ENCODE results near the gene SERTAD2. TPM values are rescaled to one million over a fixed set of nuclear protein-coding genes. Genes with fewer than 3 reads are reported as not detected.

Gene SERTAD2
- total RNA-seq, 4 donors from 2014 or later, result 15.9 to 18.8 (median 17.4) TPM

- 62 to 72% methylated on average over 5 of the region's 5 CpGs for WGBS, 2 donors
- H3K27me3 ChIP-seq, result no peaks in the 10 kb centered on the region
- H3K4me1 ChIP-seq, result peaks cover 0 to 6% (median 2%) of the 10 kb centered on the region in 4 donors
- TF ChIP-seq POLR2A (IDR thresholded peaks at IDR 0.05) (no peak), EP300 (IDR thresholded peaks at IDR 0.05) (no peak), CTCF (IDR thresholded peaks at IDR 0.05) (no peak)
- peaks cover 0 to 40% (median 0%) of the 10 kb centered on the region in 3 donors for H3K36me3 ChIP-seq
- no peak overlapping the region for H3K27ac ChIP-seq
- H3K4me3 ChIP-seq, result no peak overlapping the region
- DNase-seq (ENCODE audit: low spot score in 2 of 2), result no peak
- no peaks in the 10 kb centered on the region for H3K9me3 ChIP-seq
Measured at GRCh38 chr2:64582774-64583340, 70.9 kb downstream of the SERTAD2 start.

DNA sequence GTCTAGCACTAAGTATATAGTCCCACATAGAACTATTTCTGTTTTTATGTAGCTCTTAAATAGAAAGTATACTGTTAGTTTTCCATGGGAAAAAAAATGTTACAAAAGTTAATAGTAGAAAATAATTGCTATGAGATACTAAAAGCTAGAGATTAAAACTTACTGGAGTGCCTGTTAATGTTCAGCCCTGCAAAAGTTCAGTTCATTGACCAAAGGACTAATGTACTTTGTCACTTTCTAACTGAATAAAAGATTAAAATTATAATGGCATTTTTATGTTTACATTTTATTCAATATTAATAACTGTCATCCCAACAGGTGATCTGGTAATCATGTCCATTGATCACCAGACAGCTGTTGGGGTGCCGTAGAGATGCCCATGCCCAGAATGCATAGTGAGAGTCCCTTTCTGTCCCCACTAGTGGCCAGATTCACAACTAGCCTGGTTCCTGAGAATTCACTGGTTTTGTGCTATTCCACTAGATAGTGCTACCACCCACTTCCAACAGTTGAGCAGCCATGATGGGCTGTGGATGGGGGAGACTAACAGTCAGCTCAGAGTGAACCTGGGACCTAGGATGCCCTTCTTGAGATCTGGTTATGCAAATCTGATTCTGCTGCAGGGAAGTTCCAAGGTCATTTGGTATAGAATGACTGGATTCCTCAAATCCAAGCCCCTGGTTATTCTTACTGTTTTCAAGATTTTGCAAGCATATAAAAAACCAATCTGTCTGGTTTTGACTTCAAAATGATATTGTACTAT is 71.8 kb downstream of the SERTAD2 start:
- peaks cover 0 to under 1% (median 0%) of the 10 kb centered on the region in 4 donors for H3K4me1 ChIP-seq
- H3K4me3 ChIP-seq, result no peak overlapping the region
- 95% methylated on average over 1 of the region's 1 CpG for WGBS, 2 donors
- H3K27me3 ChIP-seq, result no peaks in the 10 kb centered on the region
- TF ChIP-seq POLR2A (IDR thresholded peaks at IDR 0.05) (no peak), EP300 (IDR thresholded peaks at IDR 0.05) (no peak), CTCF (IDR thresholded peaks at IDR 0.05) (no peak)
- no peak for DNase-seq (ENCODE audit: low spot score in 2 of 2)
- no peaks in the 10 kb centered on the region for H3K9me3 ChIP-seq
- H3K27ac ChIP-seq, result no peak overlapping the region
- H3K36me3 ChIP-seq, result peaks cover 0 to 46% (median 0%) of the 10 kb centered on the region in 3 donors

Other genes with a start within 250 kb of the SERTAD2 start
- 10 to 100 TPM; 13.8 to 33.4 (median 22.4) TPM for gene LGALSL, start 199.8 kb downstream of the SERTAD2 start, total RNA-seq
- gene AFTPH, start 129.6 kb downstream of the SERTAD2 start, total RNA-seq, result 10 to 100 TPM; 27.7 to 50.3 (median 38.1) TPM